ENCODE measurements around the gene LRP1B. TPM values are rescaled to one million over a fixed set of nuclear protein-coding genes. Genes with fewer than 3 reads are reported as not detected.
"Not testable (repeated sequence)": the region's sequence is repeated elsewhere in the genome, so short reads cannot be mapped to it uniquely, and the experiment has no call there.

LRP1B gene
- total RNA-seq, 1 experiment from 2014 or later = not detected

DNA sequence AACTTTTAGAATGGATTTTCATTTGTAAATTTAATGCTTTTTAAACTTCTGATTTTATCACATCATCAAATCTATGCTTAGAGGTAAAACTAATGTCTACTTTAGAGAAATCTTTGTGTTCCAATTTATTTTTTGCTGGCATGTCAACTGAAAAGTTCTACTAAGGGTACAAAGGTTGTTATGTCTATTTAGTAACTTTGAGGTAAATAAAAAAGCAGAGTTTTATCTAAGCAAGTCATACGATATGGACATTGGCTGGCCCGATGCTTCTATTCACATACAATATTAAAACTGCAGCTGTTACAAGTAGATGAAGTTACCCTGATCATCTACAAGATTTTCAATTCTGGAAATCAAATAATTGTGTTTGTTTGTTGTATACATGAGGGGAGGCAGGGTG is 1575.1 kb downstream of the LRP1B start:
- DNase-seq (ENCODE audit: low spot score) = no peak
- in situ Hi-C loops (cut with HindIII; ENCODE audit: low sequenced_read_pairs) = no loop called here

DNA sequence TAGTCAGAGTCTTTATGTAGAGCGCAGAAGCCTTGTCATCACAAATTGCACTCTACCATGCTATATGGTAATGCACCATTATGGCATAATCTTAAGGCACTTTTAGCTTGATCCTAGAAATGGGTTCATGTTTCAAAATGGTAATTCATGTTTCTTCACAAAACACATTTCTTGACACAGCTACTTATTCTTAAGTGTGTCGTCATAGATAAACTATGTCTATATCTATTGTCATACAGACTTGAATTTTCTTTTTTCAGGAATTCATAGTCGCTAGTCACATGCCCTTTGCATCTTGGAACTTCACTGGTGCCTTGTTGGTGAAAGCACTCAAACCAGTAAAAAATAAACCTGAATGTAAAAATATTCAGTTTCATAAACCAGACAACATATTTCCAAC is 1578.2 kb downstream of the LRP1B start:
- DNase-seq (ENCODE audit: low spot score) = no peak
- in situ Hi-C loops (cut with HindIII; ENCODE audit: low sequenced_read_pairs) = no loop called here

DNA sequence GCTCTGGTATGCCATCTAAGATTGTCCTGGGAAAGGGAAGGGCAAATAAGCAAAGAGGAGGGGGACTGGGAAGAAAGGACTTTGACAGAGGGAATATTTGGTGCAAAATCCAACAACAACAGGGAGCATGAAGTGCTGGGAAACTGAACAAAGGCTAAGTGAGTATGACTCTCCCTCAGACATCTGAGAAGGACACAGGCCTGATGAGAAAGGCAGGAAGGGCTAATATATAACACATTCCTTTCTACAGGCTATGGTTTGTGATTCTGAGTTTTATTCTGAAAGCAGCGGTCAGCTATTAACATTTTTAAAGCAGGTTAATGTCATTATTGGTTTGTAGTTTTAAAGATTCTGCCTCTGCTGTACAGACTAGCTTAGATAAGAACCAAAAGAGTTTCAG is 1579.5 kb downstream of the LRP1B start:
- in situ Hi-C loops (cut with HindIII; ENCODE audit: low sequenced_read_pairs) = no loop called here

DNA sequence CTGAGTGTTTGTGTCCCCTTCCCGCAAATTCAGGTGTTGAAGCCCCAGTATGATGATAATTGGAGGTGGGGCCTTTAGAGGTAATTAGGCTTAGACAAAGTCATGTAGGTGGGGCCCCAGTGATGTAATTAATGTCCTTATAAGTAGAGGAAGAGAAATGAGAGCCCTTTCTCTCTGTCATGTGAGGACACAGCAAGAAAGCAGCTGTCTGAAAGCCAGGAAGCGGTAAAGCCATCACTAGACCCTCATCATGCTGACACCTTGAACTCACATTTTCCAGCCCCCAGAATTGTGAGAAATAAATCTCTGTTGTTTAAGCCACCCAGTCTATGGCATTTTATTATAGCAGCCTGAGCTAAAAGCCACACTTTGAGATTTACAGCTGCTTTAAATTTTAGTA is 1580.0 kb downstream of the LRP1B start:
- in situ Hi-C loops (cut with HindIII; ENCODE audit: low sequenced_read_pairs) = no loop called here
- DNase-seq (ENCODE audit: low spot score) = no peak

More for the DNA sequence above, 1579.5 kb downstream of the LRP1B start:
- DNase-seq (ENCODE audit: low spot score) = no peak

DNA sequence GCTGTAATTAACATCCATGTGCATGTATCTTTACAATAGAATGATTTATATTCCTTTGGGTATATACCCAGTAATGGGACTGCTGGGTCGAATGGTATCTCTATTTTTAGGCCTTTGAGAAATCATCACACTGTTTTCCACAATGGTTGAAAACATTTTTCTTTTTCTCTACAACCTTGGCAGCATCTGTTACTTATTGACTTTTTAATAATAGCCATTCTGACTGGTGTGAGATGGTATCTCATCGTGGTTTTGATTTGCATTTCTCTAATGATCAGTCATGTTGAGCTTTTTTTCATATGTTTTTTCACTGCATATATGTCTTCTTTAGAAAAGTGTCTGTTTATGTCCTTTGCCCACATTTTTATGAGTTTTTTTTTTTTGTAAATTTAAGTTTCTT is 1586.0 kb downstream of the LRP1B start:
- DNase-seq (ENCODE audit: low spot score); in situ Hi-C loops (cut with HindIII; ENCODE audit: low sequenced_read_pairs): not testable (repeated sequence)

DNA sequence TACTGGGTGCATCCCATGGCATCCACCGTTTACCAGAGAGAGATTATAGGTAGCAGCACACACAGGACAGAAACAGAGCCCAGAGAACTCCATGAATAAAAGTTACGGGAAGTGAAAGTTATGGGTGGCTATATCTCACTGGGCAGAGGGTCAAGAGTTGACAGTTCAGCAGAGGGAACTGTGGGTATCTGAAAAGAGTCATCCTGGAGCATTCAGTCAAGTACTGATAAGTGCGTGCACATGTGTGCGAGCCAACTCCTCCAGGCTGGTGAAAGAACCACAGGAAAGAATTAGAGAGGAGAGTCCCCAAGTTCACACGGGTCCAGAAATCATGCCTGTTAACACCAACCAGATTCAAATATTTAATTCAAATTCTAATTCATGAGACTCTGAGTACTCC is 1588.2 kb downstream of the LRP1B start:
- DNase-seq (ENCODE audit: low spot score) = no peak
- in situ Hi-C loops (cut with HindIII; ENCODE audit: low sequenced_read_pairs) = no loop called here

DNA sequence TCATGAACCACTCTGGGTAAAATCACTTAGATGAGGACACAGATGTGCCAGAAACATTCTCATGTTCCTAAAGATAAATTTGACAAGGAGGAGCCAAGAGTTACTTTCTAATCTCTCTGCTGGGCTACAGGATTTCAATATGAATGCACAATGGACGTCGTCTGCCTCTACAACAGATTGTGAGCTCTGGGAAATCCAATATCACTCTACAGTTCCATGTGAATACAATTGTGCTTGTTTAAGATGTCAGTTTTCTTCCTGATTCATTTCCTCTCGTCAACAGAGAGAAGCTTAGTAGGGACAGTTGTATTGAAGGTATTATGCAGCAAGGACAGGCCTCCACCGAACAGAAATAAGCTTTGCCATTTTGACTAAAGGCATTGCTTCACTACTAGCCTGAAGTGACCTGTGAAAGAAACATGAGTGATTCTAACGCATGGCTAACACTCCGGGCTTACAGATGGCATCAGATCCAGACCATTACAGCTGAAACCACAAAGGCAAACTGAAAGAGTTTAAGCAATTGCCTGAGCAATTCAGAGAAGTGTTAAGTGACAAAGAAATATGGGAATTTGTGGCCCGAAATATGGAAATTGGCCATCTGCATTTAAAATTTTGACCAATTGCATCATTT is 1591.5 kb downstream of the LRP1B start:
- DNase-seq (ENCODE audit: low spot score) = no peak
- in situ Hi-C loops (cut with HindIII; ENCODE audit: low sequenced_read_pairs) = no loop called here

DNA sequence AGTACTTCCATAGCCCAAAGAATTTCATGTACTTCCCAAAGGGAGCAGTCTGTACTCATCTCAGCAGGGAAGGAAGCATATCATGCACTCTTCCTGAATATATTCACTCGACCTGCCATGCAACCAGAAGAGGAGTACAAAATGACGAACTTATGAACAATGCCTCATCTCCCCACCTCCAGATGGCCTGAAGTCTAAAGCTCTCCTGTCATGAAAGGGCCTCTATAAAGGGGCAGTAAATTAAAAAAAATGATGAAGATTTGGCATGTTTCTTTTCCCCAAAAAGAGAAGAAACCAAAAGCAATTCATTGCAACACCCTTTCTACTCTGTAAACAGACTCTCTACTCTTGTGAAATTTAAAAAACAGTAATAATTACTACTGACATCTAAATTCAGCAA is 1601.1 kb downstream of the LRP1B start:
- in situ Hi-C loops (cut with HindIII; ENCODE audit: low sequenced_read_pairs) = no loop called here
- peak; percentile 14 for DNase-seq (ENCODE audit: low spot score)

DNA sequence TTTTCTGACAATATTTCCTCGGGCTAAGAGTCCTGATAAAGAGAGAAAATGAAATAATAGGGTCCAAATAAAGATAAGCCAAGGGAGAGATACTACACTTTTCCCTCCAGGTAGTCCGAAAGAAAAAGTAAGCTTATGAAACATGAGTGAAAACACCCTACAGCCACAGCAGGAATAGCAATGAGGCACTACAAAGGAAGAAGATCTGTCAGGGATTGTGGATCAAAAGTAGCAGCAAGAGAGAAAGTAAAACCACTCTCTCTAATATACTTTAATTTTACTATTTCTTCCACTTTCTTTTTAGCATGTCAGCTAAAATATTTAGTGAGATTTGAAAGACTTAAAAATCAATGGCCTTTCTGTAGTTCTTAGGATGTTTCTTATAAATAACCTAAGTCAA is 1601.8 kb downstream of the LRP1B start:
- in situ Hi-C loops (cut with HindIII; ENCODE audit: low sequenced_read_pairs) = no loop called here
- DNase-seq (ENCODE audit: low spot score) = no peak

DNA sequence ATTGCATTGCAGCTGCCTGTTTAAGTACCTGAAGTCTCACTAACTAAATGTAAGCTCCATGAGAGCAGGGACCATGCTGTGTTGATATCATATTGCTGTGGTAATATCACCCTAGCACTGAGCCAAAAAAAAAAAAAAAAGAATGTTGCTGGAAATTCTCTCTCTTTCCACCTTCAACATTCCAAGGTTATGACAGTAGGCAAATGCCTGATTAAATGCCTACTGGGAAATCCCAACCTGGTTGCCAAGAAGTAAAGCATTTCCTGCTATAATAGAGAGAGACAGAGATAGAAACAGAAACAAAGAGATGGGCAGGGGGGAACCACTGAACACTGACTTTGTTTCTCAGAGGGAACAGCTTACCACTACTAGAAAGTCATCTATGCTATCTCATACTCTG is 1604.2 kb downstream of the LRP1B start:
- DNase-seq (ENCODE audit: low spot score) = no peak
- in situ Hi-C loops (cut with HindIII; ENCODE audit: low sequenced_read_pairs) = no loop called here

DNA sequence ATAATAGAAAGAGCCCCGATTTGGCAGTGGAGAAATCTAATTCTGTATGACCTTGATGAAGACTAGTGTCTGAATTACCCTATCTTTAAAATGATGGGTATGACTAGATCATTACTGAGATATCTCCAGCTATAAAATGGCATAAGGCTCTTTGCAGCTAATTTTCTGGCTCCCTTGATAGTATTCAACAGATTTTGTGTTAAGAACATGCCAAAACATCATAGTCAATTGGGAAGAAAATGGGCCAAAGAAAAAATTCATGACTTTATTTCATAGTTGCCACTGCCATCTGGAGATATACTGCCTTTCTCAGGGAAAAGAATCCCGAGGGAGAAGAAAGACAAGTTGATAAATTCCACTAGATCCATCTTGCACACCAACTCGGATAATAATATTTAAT is 1618.7 kb downstream of the LRP1B start:
- in situ Hi-C loops (cut with HindIII; ENCODE audit: low sequenced_read_pairs) = no loop called here

DNA sequence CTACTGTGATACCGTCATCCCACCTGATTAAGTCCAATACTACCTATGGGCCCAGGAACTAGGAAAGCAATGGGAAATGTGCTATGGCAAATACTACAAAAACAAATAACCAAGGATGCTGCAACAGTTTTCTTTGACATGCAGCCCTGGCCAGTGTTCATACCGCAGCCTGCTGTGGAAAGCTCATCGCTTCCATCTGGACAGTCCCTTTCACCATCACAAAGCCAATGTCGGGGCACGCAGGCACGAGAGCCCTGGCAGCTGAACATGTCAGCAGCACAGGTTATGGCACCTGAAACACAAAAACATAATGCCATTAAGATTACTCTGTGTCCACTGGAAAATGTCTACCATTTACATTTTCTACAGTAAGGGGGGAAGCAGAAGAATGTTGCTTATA is 1621.1 kb downstream of the LRP1B start:
- in situ Hi-C loops (cut with HindIII; ENCODE audit: low sequenced_read_pairs) = no loop called here
- DNase-seq (ENCODE audit: low spot score) = no peak

More for the DNA sequence above, 1618.7 kb downstream of the LRP1B start:
- DNase-seq (ENCODE audit: low spot score) = no peak

DNA sequence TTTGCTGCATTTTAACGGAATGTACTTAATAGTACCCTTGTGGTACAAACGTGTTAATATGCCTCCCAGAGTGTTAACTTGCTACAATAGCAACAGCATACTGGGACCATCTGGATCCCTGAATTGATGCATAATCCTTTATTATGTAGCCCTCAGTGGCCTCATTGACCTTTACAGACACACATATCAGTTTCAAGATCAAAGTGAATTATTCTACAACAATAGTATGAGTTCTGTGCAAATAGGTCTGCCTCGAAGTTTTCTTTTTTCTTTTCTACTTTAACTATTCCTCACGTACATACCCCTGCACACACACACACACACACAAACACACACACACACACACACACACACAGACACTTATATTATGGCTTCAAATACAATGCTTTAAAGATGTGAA is 1622.1 kb downstream of the LRP1B start:
- in situ Hi-C loops (cut with HindIII; ENCODE audit: low sequenced_read_pairs) = no loop called here
- no peak for DNase-seq (ENCODE audit: low spot score)

DNA sequence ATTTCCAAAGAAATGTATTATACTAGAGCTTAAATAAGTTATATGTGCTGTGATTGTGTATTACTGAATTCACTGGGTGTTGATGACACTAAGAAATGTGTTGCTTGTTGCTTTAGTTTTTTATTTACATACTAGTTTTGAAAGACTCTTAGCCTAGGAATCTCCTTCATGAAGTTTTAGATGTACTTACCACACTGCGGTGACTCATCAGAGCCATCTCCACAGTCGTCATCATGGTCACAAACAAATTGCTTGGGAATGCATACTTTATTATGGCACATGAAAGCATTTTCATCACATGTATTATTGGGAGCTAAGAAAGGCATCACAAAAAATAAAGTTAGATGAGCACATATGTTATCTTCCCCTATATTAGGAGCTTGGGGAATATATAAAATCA is 1624.2 kb downstream of the LRP1B start:
- in situ Hi-C loops (cut with HindIII; ENCODE audit: low sequenced_read_pairs) = no loop called here
- no peak for DNase-seq (ENCODE audit: low spot score)

DNA sequence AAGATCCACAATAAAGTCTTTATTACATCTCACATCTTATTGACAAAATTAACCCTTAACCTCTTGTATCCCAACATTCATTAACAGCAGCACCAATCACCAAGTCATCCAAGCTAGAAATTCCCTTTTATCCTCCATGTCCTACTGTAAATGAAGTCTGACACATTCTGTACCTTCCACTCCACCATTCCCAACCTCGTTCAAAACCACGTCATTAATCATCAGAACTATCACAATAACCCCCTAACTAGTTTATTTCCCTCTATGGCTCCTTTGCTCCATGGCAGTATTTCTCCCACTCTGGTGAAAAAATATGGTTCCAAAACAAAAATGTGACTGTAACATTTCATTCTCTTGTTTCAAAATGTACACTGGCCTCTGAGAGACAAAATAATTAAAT is 1626.2 kb downstream of the LRP1B start:
- DNase-seq (ENCODE audit: low spot score) = no peak
- in situ Hi-C loops (cut with HindIII; ENCODE audit: low sequenced_read_pairs) = no loop called here

DNA sequence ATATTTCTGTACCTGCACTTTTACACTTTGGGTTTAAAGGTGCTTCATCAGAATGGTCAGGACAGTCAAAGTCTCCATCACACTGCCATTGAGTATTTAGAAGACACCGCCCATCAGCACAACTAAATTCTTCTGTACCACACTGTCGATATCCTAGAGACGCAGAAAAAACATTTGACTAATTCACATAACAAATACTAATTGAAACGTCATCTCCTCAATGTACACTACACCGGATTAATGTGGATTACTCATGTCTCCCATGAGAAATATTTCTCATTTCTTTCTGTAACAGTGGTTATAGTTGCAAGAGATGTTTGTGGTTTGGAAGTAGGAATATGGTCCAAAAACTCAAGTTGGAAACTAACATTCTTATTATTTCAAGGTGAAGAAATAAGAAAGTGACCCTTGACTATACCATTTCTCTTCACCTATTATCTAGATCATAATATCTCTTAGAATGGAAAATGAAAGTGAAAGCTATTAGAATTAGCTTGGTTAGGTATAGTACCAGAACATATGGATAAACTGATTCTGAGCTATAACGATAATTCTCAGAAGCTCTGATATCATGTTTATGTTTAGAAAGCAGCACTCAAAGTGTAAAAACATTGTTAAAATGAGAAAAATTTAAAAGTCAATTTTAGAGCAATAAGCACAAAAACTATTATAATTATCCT is 1627.7 kb downstream of the LRP1B start:
- in situ Hi-C loops (cut with HindIII; ENCODE audit: low sequenced_read_pairs) = no loop called here
- no peak for DNase-seq (ENCODE audit: low spot score)

DNA sequence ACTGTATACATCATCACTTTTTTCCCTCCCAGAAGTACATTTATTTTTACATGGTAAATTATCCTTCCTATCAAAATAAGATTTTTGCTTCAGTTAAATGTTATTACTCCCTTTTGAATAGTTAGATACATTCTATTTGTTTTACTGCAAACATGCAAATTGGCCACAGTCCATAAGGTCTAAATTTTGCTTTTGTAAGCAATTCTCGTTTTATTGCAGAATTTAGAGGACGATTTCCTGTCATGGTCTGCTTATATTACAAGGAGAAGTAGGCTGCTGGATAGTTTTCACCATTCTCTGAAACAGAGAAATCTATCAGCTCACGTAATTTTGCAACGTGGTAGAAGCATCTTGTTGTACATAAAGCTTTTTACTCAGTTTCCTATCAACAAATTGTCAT is 1632.5 kb downstream of the LRP1B start:
- in situ Hi-C loops (cut with HindIII; ENCODE audit: low sequenced_read_pairs) = no loop called here
- DNase-seq (ENCODE audit: low spot score) = no peak

DNA sequence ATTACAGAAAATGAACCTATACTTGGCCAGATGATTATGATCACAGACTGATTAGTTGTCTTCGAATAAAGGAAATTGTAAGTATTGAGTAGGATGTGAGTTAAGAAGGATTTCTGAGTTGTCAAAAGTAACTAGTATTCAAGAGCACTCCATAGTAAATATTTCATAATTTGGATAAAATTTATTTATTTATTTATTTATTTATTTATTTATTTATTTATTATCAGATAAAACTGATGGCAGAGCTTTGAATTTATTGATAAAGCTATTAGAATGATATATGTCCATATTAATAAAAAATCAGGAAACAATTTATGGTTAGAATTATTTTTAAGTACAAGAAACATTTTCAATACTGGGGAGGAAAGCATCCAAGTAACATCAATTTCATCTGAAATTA is 1634.1 kb downstream of the LRP1B start:
- in situ Hi-C loops (cut with HindIII; ENCODE audit: low sequenced_read_pairs) = no loop called here
- DNase-seq (ENCODE audit: low spot score) = no peak

DNA sequence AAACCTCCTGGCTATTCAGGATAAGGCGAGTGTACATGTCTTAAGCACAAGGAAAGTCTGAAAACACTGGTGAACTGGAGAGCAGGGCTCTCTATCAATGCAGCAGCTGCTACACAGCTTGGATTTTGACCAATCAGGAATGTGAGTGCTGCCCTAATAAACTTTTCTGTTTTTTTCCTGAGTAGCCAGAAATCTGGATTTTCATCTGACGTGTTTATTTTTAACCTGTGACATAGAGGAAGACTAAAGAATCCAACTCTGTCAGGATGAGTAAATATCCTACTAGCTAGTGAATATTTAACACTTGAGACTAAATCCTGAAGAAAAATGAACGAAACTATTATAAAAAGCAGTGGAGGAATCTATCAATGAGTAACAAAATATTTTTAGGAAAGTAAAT is 1638.9 kb downstream of the LRP1B start:
- no peak for DNase-seq (ENCODE audit: low spot score)
- in situ Hi-C loops (cut with HindIII; ENCODE audit: low sequenced_read_pairs) = no loop called here

DNA sequence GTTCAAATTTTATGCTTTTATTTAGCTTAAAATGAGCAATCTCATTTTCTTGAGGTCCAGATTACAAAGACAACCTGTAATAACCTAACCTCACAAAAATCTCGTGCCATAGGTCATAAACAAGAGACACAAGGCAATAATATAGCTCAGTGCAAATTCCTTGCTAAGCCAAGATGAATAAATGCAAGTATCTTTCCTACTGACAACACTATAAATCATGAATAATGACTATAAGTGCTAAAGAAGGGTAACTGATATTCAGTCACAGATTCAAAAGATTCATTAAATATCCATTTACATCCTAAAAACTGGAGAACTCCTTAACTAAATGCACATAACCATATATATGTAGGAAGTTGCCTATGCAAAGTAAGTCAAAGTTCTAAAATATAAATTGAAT is 1641.6 kb downstream of the LRP1B start:
- DNase-seq (ENCODE audit: low spot score) = no peak
- in situ Hi-C loops (cut with HindIII; ENCODE audit: low sequenced_read_pairs) = no loop called here

DNA sequence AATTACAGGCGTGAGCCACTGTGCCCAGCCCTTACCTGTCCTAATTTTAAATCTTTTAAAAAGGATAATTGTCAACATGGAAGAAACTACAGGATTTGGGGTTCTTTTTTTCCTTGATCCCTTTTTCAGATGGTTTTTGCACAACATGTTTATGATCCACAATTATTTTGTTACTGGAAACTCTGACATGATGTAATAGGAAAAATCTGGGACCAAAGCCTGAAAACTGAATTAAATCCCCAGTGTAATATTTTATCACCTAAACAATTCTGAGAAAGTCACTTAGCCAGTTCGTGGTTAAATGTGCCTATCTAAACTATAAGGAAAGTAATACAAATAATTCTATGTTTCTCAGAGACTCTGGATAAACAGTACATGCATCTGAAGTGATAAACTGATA is 1649.7 kb downstream of the LRP1B start:
- in situ Hi-C loops (cut with HindIII; ENCODE audit: low sequenced_read_pairs) = no loop called here
- DNase-seq (ENCODE audit: low spot score) = no peak

Data from G401 (cell line).